NCI-H510A (cell line): ENCODE results near the gene CKAP5.
"Not testable (repeated sequence)": the region's sequence is repeated elsewhere in the genome, so short reads cannot be mapped to it uniquely, and the experiment has no call there.

Experiments used
- DNase-seq: peaks from one replicate; lab custom pipeline; 2025; lab: John Stamatoyannopoulos, UW

CKAP5 gene

DNA sequence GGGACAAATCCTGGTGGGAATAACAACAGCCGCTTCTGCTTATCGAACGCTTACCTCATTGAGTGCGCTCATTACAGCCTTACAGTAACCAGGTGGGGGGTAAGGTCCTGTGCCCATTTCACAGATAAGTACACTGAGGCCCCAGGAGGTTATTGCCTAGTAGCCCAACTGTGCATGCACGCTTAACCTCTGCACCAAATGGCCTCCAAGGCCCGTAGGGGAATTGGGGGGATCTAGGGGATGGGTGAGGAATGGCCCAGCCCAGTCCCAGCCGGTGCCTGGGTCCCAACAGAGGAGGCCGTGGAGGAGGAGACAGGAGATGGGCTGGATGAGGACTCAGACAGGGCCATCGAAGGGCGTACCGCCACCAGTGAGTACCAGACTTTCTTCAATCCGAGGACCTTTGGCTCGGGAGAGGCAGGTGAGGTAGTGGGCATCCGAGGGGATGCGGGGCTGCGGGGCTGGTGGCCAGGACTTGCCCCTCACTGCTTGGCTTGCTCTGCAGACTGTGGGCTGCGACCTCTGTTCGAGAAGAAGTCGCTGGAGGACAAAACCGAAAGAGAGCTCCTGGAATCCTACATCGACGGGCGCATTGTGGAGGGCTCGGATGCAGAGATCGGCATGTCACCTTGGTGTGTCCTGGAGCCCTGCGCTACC, 119.7 kb downstream of the CKAP5 start:
- DNase-seq, result no peak

DNA sequence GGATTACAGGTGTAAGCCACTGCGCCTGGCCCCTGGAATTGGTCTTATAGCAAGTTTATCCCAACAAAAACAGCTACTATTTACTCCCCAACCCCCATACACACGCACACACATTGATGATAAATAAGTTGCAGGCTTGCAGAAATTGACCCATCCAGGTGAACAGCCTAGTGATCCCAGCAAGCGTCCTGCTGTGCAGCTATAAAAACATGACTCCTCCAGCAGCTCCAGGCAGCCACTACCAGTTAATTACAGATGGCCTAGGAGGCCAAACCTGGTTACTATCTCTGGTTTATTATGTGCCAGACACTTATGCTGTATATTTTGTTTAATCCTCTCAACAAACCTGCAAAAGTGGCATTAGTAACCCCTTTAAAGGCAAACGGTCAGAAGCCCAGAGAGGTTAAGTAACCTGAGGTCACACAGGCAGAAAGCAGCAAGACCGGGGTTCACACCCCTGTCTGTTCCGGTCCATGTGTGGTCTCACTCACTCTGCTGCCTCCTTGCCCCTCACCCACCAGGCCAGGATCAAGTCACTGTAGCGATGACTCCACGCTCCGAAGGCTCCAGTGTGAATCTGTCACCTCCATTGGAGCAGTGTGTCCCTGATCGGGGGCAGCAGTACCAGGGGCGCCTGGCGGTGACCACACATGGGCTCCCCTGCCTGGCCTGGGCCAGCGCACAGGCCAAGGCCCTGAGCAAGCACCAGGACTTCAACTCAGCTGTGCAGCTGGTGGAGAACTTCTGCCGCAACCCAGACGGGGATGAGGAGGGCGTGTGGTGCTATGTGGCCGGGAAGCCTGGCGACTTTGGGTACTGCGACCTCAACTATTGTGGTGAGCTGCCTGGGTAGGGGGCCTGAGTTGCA, 120.5 kb downstream of the CKAP5 start:
- DNase-seq, result no peak

DNA sequence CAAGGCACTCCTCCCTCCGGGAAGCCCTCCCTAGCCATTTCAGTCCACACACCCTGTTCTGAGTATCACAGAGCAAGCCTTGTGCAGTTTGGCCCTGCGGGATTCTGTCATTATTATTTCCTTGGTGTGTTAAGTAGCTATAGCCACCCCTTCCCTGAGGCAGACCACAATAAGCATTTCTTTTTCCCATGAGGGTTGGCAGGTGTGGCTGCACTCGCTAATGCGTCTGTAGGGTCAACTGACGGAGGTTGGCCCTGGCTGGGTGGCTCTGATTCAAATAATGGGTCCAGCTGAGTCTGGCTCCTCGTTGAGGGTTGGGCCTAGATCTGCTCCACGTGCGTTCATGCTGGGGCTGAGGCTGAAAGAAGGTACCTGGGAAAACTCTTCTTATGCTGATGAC, 122.0 kb downstream of the CKAP5 start:
- DNase-seq, result no peak

DNA sequence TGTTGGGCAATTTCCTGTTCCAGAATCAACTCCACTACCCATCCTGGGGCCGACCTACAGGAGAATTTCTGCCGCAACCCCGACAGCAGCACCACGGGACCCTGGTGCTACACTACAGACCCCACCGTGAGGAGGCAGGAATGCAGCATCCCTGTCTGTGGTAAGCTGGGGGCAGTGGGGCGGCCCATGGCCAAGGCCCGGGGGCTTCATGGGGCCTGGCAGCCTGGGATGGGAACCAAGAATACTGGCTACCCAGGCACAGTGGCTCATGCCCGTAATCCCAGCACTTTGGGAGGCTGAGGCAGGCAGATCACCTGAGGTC, 122.8 kb downstream of the CKAP5 start:
- no peak for DNase-seq

DNA sequence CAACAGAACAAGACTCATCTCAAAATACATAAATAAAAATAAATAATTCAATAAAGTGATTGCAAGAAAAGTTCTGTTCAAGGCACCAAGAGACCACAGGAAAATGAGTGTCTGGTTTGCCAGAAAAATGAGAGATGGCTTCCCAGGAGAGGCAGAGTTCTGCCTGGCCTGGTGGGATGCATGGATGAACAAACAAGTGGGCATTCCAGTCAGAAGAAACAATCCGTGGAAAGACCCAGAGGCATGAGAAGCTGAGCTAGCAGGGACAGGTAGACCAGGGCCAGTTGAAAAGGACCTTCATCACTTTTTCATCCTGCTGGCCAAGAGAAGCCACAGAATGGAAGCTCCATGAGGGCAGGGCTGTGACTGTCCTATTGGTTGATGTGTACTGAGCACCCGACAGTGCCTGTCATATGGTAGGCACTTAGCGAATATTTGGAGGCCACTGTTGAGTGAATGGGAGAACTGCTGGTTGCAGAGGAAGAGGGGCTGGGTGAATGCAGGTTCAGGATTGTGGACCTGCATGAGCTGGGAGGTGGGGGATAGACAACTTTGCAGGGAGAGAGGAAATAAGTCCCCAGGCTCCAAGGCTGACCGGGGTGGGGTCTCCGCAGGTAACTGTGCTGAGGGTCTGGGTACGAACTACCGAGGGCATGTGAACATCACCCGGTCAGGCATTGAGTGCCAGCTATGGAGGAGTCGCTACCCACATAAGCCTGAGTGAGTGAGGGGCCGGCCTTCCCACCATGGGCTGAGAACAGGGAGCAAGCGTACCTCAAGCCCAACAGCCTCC, 123.3 kb downstream of the CKAP5 start:
- no peak for DNase-seq

DNA sequence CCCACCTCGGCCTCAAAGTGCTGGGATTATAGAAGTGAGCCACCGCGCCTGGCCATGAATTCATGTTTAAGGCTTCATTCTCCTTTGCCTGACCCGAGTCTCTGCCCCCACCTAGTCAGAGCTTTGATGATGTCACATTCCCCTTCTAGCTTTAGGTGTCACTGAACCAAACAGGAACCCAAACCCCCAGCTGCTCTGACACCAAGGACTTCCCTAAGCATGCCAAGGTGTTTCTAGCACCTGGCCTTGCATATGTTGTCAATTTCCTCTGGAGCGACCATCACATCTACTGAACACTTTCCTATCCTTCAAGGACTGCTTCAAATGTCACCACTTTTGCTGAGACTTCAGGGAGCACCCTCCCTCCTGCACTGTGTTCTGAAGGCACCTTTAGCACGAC, 124.8 kb downstream of the CKAP5 start:
- no peak for DNase-seq

DNA sequence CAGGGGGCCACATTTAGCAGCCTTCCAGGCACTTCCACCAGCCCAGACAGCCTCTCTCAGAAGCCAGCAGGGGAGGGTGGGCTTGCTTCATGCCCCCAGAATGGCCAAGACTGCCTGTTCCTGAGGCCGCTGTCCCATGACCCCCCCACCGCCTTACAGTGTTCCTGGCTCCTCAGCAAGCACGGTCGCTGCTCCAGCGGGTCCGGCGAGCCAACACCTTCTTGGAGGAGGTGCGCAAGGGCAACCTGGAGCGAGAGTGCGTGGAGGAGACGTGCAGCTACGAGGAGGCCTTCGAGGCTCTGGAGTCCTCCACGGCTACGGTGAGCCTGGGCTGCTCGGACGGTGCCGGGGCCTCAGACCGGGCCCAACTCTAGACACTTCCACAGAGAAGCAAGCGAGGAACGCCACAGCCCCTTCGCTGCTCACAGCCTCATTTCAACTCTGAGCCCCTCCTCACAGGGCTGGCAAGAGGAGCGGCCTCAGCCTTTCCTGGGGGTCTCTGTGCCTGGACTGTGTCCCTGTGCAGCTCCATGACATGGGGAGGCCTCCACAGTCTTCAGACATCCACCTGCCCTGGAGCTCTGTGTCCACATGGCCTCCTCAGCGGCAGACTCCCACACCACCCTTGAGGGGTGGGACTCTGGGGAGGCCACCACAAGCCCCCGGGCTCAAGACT, 126.4 kb downstream of the CKAP5 start:
- no peak for DNase-seq

DNA sequence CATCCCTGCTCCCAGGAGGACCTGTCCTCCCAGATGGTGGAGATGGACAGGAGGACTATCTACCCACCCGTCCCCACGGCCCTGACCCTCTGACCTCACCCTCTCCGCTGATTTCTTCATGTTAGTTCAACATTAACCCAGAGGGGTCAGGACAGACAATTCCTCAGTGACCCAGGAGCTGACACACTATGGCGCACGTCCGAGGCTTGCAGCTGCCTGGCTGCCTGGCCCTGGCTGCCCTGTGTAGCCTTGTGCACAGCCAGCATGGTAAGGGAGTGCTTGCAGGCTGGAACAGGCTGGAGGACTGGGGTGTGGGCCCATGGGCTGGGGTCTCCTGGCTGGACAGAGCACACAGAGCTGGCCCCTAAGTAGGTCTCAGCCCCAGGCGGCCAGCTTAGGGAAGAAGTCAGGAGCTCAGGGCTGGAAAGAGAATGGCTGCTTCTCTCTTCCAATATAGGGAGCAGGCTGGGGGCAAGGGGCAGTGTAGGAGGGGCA, 127.0 kb downstream of the CKAP5 start, which contains the start of gene F2:
F2 (plus strand) TSS at position 166 of the 495 bp plus-strand sequence; CDS start at position 189, 23 bp downstream.
- DNase-seq, result no peak

DNA sequence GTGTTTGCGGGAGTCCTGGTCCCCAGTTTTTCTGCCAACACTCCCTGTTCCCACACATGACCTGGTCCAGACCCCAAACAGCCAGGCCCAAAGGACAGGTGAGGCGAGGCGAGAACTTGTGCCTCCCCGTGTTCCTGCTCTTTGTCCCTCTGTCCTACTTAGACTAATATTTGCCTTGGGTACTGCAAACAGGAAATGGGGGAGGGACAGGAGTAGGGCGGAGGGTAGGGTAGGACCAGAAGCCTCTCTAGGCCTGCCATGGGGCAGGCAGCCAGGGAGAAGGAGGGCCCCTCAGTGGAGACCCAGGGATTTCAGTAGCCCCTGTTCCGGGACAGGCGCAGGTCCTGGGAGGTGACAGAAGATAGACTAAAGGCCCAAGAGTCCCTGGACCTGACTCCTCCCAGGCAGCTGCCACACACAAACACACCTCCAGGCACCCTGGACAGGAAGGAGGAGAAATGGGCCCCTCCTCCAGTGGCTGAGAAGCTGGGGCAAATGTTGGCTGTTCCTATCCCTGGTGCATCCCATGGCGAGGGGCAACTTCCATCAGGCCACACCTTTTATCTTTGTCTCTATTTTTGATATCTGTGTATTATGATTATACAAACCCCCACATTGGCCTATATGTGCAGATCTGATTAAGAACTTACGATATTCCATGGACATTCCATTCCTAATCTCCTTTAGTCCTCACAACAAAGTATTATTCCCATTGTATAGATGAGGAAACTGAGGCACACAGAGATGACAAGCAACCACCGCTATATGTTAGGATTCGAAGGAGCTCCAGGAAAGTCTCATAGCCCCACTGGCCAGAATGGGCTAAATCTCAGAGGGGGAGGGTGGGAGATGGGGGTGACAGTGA, 127.7 kb downstream of the CKAP5 start:
- DNase-seq, result peak; percentile 38

DNA sequence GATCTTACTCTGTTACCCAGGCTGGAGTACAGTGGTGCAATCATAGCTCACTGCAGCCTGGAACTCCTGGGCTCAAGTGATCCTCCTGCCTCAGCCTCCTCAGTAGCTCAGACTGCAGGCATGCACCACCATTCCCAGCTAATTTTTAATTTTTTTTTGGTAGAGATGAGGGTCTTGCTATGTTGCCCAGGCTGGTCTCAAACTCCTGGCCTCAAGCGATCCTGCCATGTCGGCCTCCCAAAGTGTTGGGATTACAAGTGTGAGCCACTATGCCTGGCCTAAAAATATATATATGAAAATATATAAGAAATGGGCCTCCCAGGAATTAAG, 128.3 kb downstream of the CKAP5 start:
- not testable (repeated sequence) for DNase-seq

DNA sequence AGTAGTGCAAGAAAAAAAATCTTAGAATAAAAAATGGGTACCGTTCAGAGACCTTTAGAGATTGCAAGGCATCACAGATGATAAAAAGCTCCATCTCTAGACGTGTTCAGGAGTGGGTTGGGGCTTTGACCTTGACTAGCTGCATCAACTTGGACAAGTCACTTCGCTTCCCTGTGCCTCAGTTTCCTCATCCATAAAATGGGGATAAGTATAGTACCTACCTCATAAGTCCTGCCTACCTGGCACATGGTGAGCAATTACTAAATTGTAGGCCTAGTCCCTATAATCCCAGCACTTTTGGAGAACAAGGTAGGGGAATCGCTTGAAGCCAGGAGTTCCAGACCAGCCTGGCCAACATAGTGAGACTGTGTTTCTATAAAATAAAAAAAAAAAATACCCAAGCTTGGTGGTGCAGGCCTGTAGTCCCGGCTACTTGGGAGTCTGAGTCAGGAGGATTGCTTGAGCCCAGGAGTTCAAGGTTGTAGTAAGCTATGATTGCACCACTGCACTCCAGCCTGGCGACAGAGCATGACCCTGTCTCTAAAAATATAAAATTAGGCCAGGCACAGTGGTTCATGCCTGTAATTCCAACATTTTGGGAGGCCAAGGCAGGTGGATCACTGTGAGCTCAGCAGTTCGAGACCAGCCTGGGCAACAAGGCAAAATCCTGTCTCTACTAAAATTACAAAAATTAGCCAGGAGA, 133.1 kb downstream of the CKAP5 start:
- no peak for DNase-seq

DNA sequence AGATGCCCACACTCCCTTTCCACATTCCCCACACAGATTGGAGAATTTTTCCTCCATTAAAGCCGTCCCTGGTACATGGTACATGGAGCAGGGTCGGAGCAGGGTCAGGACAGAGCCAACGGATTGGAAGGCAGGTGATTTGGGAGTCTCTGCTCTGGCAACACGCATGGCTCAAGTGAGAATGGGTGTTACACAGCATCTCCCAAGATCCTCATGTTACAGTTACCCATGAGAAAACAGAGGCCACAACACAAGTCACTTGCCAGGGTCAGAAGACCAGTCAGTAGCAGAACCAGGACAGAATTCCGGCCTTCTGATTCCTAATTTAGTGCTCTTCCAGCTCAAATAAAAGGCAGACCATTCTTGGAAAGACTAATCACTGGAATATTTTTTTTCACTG, 134.8 kb downstream of the CKAP5 start:
- DNase-seq, result no peak

DNA sequence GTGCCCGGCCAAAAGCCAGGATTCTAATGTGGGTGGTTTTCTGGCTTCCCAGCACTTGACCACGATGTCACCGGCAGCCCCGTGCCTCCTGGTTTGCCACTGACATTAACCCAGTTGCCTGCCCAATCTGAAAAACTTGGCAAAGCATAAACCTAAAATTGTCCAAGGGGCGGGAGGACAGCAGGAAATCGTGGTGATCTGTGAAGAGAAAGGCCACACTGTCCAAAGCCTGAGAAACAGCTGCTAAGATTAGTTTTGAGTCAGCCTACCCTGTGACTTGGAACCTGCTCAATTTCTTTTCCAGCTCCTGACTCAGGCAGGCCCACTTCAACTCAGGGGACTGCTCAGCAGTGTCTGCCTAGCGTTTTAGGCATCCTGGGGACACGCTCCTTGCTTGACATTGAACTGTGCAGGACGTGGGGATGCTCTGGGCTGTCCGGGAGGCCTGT, 135.2 kb downstream of the CKAP5 start:
- no peak for DNase-seq

DNA sequence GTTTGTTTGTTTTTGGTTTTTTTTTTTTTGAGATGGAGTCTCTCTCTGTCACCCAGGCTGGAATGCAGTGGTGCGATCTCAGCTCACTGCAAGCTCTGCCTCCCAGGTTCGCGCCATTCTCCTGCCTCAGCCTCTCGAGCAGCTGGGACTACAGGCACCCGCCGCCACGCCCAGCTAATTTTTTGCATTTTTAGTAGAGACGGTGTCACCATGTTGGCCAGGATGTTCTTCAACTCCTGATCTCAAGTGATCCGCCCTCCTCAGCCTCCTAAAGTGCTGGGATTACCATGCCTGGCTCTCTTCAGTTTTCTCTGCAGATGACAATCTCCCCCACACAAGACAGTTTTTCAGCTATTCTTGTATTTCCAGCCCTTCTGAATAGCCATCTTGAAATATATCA, 136.7 kb downstream of the CKAP5 start:
- not testable (repeated sequence) for DNase-seq

DNA sequence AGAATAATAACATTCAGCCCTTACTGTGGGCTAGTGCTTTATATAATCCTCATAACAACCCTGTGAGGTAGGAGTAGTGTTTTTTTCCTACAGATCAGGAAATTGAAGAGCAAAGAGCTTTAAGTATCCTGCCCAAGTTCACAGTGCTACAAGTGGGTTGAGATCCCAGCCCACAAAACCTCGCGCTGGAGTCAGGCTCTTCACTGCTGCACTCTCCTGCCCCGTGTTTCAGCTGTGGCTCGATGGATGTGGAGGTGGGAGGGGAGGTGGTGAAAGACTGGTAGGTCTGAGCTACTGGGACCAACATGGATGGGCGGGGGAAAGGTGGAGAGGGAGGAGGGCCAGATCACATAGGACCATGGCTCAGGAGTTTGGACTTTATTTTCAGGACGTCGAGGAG, 139.2 kb downstream of the CKAP5 start:
- no peak for DNase-seq

DNA sequence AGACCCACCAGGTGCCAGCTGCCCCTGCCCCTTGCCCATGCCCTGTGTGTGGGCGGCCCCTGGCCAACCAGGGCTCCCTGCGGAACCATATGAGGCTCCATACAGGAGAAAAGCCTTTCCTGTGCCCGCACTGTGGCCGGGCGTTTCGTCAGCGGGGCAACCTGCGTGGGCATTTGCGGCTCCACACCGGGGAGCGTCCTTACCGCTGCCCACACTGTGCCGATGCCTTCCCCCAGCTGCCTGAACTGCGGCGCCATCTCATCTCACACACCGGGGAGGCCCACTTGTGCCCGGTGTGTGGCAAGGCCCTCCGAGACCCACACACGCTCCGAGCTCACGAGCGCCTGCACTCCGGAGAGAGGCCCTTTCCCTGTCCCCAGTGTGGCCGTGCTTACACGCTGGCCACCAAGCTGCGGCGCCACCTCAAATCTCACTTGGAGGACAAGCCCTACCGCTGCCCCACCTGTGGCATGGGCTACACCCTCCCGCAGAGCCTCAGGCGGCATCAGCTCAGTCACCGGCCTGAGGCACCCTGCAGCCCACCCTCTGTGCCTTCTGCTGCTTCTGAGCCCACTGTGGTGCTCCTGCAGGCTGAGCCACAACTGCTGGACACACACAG, 140.9 kb downstream of the CKAP5 start:
- DNase-seq, result no peak

DNA sequence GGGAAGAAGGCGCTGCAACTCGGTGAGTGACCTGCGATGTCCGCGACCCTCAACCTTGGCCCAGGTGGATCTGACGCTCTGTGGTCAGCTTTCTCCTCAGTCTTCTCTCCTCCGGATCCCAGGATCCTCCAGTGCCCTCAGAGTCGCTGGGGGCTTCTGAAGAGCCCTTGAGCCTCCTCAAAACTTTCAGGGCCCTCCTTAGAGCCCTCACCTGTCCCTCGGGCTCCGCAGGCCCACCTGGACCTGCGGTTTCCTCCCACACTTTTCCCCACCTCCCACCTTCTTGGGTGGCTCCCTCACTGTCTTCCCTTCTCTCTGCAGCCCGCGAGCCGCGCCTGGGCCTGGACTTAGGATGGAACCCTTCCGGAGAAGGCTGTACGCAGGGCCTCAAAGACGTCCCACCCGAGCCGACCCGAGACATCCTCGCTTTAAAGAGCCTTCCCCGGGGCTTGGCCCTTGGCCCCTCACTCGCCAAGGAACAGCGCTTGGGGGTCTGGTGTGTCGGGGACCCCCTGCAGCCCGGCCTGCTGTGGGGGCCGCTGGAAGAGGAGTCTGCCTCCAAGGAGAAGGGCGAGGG, 144.9 kb downstream of the CKAP5 start:
- DNase-seq, result no peak

DNA sequence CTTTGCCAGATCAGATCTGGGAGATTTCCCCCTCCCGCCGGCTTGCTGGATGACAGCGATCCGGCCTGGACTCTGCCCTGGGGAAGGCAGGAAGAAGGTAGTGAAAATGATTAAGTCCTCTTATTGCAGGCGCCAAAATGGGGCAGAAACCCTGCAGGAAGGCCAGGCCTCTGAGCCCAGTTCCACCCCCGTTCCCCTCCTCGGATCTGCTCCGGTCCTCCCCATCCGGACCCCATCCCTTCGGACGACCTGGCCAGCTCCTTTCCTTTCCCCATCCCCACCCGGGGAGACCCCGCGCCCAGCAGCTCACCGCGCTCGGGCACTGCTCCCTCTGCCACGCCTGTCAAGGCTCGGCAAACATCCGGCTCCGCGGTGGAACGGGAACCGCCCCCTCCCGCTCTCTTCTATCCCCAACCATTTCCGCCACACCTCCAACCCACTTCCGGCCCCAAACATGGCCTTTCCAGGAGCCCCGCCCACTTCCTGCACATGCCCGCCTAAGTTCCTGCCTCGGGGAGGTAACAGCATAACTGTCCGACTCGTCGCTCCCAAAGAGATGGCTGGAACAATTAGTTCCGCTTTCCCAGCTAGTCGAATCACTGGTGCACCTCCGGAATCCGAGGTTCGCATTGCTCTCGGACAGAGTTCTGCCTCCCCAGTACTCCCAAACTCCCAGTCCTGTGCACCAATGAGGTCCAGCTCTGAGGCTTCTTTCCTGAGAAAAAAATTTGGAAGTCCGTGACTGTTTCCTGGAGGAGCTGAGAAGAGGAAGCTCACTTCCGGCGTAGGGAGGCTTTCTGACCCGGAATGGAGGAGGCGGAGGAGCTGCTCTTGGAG, 145.6 kb downstream of the CKAP5 start, which contains the start of the genes ARHGAP1 and ZNF408:
ARHGAP1 (minus strand) TSS at position 379 of the 837 bp plus-strand sequence. CDS start 4,512 bp downstream, outside the sequence.
ZNF408 (plus strand) TSS at position 791 of the 837 bp plus-strand sequence; CDS start at position 808, 17 bp downstream.
- peak; percentile 78 for DNase-seq
